Measurements from ENCODE around the gene COL6A1.

Gene COL6A1

DNA sequence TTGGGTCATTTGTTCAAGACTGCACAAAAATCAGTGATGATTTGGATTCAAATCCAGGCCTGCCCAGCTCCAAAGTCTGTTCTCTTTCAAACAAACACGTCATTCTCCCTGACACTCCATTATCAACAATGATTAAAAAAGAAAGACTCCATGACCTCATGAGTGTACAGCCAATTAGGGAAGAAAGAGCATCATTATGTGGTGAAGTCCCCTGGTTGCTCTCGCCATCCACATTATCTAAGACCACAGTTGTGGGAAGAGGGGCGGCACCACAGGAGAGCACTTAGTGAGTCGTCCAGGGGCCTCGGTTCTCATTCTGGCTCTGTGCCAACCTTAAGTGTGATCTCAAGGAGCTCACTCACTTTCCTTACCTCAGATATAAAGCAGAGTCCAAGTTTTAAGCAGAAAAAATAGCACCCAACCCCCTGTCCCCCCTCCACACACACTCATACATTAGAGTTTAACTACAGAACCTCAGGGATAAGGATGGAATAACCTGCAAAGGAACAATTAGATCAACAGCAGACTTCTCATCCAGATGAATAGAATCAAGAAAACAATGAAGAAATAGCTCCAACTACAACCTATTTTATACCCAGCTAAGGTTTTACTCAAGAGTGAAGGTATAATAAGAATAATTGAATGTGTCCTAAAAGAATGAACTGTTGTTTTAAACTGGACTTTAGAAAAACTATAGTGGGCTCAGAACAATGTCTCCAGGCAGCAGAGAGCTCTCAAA lies 47.8 kb downstream of the COL6A1 start:
- H3F3A ChIP-seq (ENCODE audit: control insufficient read depth, insufficient read depth) = no peaks in the 10 kb centered on the region
- peaks cover 4% of the 10 kb centered on the region; the same call in 1 of the 2 replicates for H3K9me3 ChIP-seq (ENCODE audit: control insufficient read depth, insufficient read depth, low read length)
- H3K79me2 ChIP-seq (ENCODE audit: control insufficient read depth, low read length) = no peaks in the 10 kb centered on the region
- no peaks in the 10 kb centered on the region for H3K9me2 ChIP-seq (replicated peaks; ENCODE audit: control insufficient read depth, low read length)
- H3K36me3 ChIP-seq (ENCODE audit: control insufficient read depth, low read length) = no peaks in the 10 kb centered on the region
- H3K27ac ChIP-seq (ENCODE audit: low read depth, low read length) = no peak overlapping the region
- H3K4me3 ChIP-seq (ENCODE audit: low read length) = no peak overlapping the region
- no peaks in the 10 kb centered on the region for H3K27me3 ChIP-seq (ENCODE audit: control insufficient read depth, low read length)
- H4K20me1 ChIP-seq (ENCODE audit: control insufficient read depth, insufficient read depth, low read depth, low read length) = no peaks in the 10 kb centered on the region
- H3K4me2 ChIP-seq (ENCODE audit: low read length) = no peak overlapping the region
- no peaks in the 10 kb centered on the region for H3K4me1 ChIP-seq (ENCODE audit: control insufficient read depth, low read length)
- TF ChIP-seq, protein P1, sequence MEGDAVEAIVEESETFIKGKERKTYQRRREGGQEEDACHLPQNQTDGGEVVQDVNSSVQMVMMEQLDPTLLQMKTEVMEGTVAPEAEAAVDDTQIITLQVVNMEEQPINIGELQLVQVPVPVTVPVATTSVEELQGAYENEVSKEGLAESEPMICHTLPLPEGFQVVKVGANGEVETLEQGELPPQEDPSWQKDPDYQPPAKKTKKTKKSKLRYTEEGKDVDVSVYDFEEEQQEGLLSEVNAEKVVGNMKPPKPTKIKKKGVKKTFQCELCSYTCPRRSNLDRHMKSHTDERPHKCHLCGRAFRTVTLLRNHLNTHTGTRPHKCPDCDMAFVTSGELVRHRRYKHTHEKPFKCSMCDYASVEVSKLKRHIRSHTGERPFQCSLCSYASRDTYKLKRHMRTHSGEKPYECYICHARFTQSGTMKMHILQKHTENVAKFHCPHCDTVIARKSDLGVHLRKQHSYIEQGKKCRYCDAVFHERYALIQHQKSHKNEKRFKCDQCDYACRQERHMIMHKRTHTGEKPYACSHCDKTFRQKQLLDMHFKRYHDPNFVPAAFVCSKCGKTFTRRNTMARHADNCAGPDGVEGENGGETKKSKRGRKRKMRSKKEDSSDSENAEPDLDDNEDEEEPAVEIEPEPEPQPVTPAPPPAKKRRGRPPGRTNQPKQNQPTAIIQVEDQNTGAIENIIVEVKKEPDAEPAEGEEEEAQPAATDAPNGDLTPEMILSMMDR (IDR thresholded peaks at IDR 0.05; ENCODE audit: low read depth, low read length, poor library complexity, severe bottlenecking) = no peak
- no peak for TF ChIP-seq EZH2phosphoT487 (IDR thresholded peaks at IDR 0.05; ENCODE audit: borderline replicate concordance, low read length)

DNA sequence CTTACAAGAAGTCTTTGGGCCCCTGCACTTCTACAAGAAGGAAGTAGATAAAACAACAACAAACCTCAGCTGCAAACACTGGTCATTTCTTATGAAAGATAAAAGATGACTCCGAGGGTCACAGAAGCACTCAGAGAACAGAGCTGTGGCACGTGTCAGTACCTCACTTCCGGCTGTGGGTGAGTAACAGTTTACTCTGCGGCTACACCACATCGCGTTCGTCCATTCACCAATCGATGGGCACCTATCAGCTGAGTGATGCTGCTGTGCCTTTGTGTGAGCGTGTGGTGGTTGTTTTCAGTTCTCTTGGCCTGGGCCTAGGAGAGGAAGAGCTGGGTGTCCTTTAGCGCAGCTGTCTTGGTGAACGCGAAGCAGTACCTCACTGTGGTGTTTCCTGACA lies 49.9 kb downstream of the COL6A1 start:
- H3K27me3 ChIP-seq (ENCODE audit: control insufficient read depth, low read length) = no peaks in the 10 kb centered on the region
- H4K20me1 ChIP-seq (ENCODE audit: control insufficient read depth, insufficient read depth, low read depth, low read length) = no peaks in the 10 kb centered on the region
- no peaks in the 10 kb centered on the region for H3F3A ChIP-seq (ENCODE audit: control insufficient read depth, insufficient read depth)
- no peak overlapping the region for H3K27ac ChIP-seq (ENCODE audit: low read depth, low read length)
- H3K36me3 ChIP-seq (ENCODE audit: control insufficient read depth, low read length) = no peaks in the 10 kb centered on the region
- no peaks in the 10 kb centered on the region for H3K79me2 ChIP-seq (ENCODE audit: control insufficient read depth, low read length)
- H3K9me3 ChIP-seq (ENCODE audit: control insufficient read depth, insufficient read depth, low read length) = peaks cover 13% of the 10 kb centered on the region; the same call in 1 of the 2 replicates
- TF ChIP-seq, protein P1 (IDR thresholded peaks at IDR 0.05; ENCODE audit: low read depth, low read length, poor library complexity, severe bottlenecking) = no peak
- no peak for TF ChIP-seq EZH2phosphoT487 (IDR thresholded peaks at IDR 0.05; ENCODE audit: borderline replicate concordance, low read length)
- H3K4me2 ChIP-seq (ENCODE audit: low read length) = no peak overlapping the region
- H3K4me3 ChIP-seq (ENCODE audit: low read length) = no peak overlapping the region
- H3K4me1 ChIP-seq (ENCODE audit: control insufficient read depth, low read length) = no peaks in the 10 kb centered on the region
- H3K9me2 ChIP-seq (replicated peaks; ENCODE audit: control insufficient read depth, low read length) = no peaks in the 10 kb centered on the region

- Histone ChIP-seq H3K9me3 (ENCODE audit: control insufficient read depth, insufficient read depth, low read length) (peaks cover 15% of the 10 kb centered on the region; the same call in 1 of the 2 replicates), H3K79me2 (ENCODE audit: control insufficient read depth, low read length) (no peaks in the 10 kb centered on the region), H3K27ac (ENCODE audit: low read depth, low read length) (no peak overlapping the region), H3K4me2 (ENCODE audit: low read length) (no peak overlapping the region), H3K27me3 (ENCODE audit: control insufficient read depth, low read length) (no peaks in the 10 kb centered on the region), H3K4me1 (ENCODE audit: control insufficient read depth, low read length) (no peaks in the 10 kb centered on the region), H3K9me2 (replicated peaks; ENCODE audit: control insufficient read depth, low read length) (no peaks in the 10 kb centered on the region), H3F3A (ENCODE audit: control insufficient read depth, insufficient read depth) (no peaks in the 10 kb centered on the region), H3K4me3 (ENCODE audit: low read length) (no peak overlapping the region), H3K36me3 (ENCODE audit: control insufficient read depth, low read length) (no peaks in the 10 kb centered on the region), H4K20me1 (ENCODE audit: control insufficient read depth, insufficient read depth, low read depth, low read length) (no peaks in the 10 kb centered on the region)
- TF ChIP-seq, protein P1 (IDR thresholded peaks at IDR 0.05; ENCODE audit: low read depth, low read length, poor library complexity, severe bottlenecking) = no peak
- no peak for TF ChIP-seq EZH2phosphoT487 (IDR thresholded peaks at IDR 0.05; ENCODE audit: borderline replicate concordance, low read length)
Observed at GRCh38 chr21:46032100-46032499, 50.5 kb downstream of the COL6A1 start.

Data from DOHH2 (cell line).